H1 (cell line): Measurements from ENCODE around the gene PHC2. TPM values are rescaled to one million over a fixed set of nuclear protein-coding genes. Genes with fewer than 3 reads are reported as not detected.

ENCODE experiments used
- CTCF ChIA-PET: fragments of 300-600 bp; sonication (Branson Sonifier 250); formaldehyde crosslinking; loops from one replicate; lab custom pipeline; 2021; ENCODE audit not compliant: partially characterized antibody; lab: Charles Lee
- POLR2A ChIA-PET: fragments of 300-600 bp; sonication (Branson Sonifier 250); formaldehyde crosslinking; loops from one replicate; lab custom pipeline; 2021; ENCODE audit warnings: inconsistent platforms; ENCODE audit not compliant: partially characterized antibody; lab: Charles Lee
- DNase-seq, 2 experiments: peaks; one replicate each; pipeline versions ENCODE4 v3.0.0 to v3.0.0-alpha.2; 2010 to 2022; ENCODE audit warnings: low spot score in 2 of 2, low read depth in 1 of 2, mixed read lengths in 1 of 2
- FAIRE-seq: peaks from 2 replicates; lab custom pipeline; 2011; peaks lifted over from hg19 to GRCh38; lab: Jason Lieb, UNC
- H2AFZ ChIP-seq: 2 replicates; pipeline ENCODE4 v1.8.1; 2012; ENCODE audit warnings: low read length, inconsistent platforms
- H2AK5ac ChIP-seq: 2 replicates; pipeline ENCODE4 v1.6.1; 2013; ENCODE audit warnings: low read depth, low read length
- H2BK120ac ChIP-seq: replicated peaks from 2 replicates; pipeline ENCODE3; 2013; ENCODE audit warnings: low read depth, low read length, inconsistent platforms
- H2BK12ac ChIP-seq: 2 replicates; pipeline ENCODE4 v1.6.1; 2013; ENCODE audit warnings: low read depth, low read length
- H2BK15ac ChIP-seq: 2 replicates; pipeline ENCODE4 v1.6.1; 2013; ENCODE audit warnings: low read length
- H2BK20ac ChIP-seq: 2 replicates; pipeline ENCODE4 v1.6.1; 2013; ENCODE audit warnings: low read length
- H2BK5ac ChIP-seq: 2 replicates; pipeline ENCODE4 v1.6.1; 2013; ENCODE audit warnings: low read depth, low read length
- H3K14ac ChIP-seq: 2 replicates; pipeline ENCODE4 v1.6.1; 2013; ENCODE audit warnings: inconsistent platforms; ENCODE audit not compliant: insufficient read length
- H3K18ac ChIP-seq: 2 replicates; pipeline ENCODE4 v1.6.1; 2013; ENCODE audit warnings: low read length; ENCODE audit errors: extremely low read depth
- H3K23ac ChIP-seq: 2 replicates; pipeline ENCODE4 v1.6.1; 2013; ENCODE audit warnings: inconsistent platforms; ENCODE audit not compliant: insufficient read length
- H3K23me2 ChIP-seq: 2 replicates; pipeline ENCODE4 v1.6.1; 2013; ENCODE audit warnings: low read depth, low read length
- H3K27ac ChIP-seq: 2 replicates; pipeline ENCODE4 v1.6.1; 2011; ENCODE audit warnings: low read depth, low read length, inconsistent platforms
- H3K27me3 ChIP-seq, 4 experiments: replicated peaks in 1 of 4; 1 replicate in 1 of 4; 2 replicates in 3 of 4; pipeline versions ENCODE4 v1.6.1 to v1.8.1; 2011 to 2013; ENCODE audit warnings: low read length in 3 of 4, mild to moderate bottlenecking in 3 of 4, inconsistent platforms in 2 of 4, mixed read lengths in 2 of 4, moderate library complexity in 1 of 4; ENCODE audit not compliant: control insufficient read depth in 3 of 4, insufficient read depth in 3 of 4; ENCODE audit errors: extremely low read depth in 1 of 4
- H3K36me3 ChIP-seq, 4 experiments: 2 replicates each; pipeline versions ENCODE4 v1.6.1 to v1.8.1; 2011 to 2013; ENCODE audit warnings: mild to moderate bottlenecking in 4 of 4, low read length in 3 of 4, moderate library complexity in 2 of 4, control low read depth in 1 of 4, inconsistent platforms in 1 of 4; ENCODE audit not compliant: insufficient read depth in 4 of 4, control insufficient read depth in 2 of 4
- H3K4ac ChIP-seq: replicated peaks from 2 replicates; pipeline ENCODE3; 2013; ENCODE audit warnings: low read length, low read depth, mixed read lengths, inconsistent platforms; ENCODE audit not compliant: insufficient read length
- H3K4me1 ChIP-seq, 4 experiments: replicated peaks in 1 of 4; 1 replicate in 1 of 4; 2 replicates in 3 of 4; pipeline versions ENCODE4 v1.6.1 to v1.8.1; 2011 to 2013; ENCODE audit warnings: low read length in 3 of 4, inconsistent platforms in 2 of 4, mixed read lengths in 1 of 4; ENCODE audit not compliant: insufficient read depth in 4 of 4, control insufficient read depth in 3 of 4
- H3K4me2 ChIP-seq, 2 experiments: 2 replicates each; pipeline versions ENCODE4 v1.6.1 to v1.8.1; 2011 to 2013; ENCODE audit warnings: low read depth in 2 of 2, low read length in 2 of 2, control low read depth in 1 of 2, inconsistent platforms in 1 of 2, mild to moderate bottlenecking in 1 of 2; ENCODE audit not compliant: insufficient read depth in 1 of 2
- H3K4me3 ChIP-seq, 4 experiments: fragments of 200-600, 300-600 bp in 1 of 4; sonication (generic), shearing (Covaris generic), sonication (Bioruptor Twin) in 1 of 4; 2 replicates each; pipeline versions ENCODE4 v1.5.1 to v1.8.1; 2011 to 2016; ENCODE audit warnings: low read length in 4 of 4, low read depth in 3 of 4, control low read depth in 2 of 4, inconsistent platforms in 2 of 4, mild to moderate bottlenecking in 2 of 4, mixed read lengths in 1 of 4, moderate library complexity in 1 of 4; ENCODE audit not compliant: insufficient read depth in 2 of 4; ENCODE audit errors: extremely low read depth in 1 of 4
- H3K56ac ChIP-seq: replicated peaks from 2 replicates; pipeline ENCODE3; 2013; ENCODE audit warnings: low read depth, mild to moderate bottlenecking, mixed read lengths, low read length, inconsistent platforms; ENCODE audit not compliant: insufficient read length
- H3K79me1 ChIP-seq: 2 replicates; pipeline ENCODE4 v1.6.1; 2013; ENCODE audit warnings: low read depth, low read length, control low read depth
- H3K79me2 ChIP-seq, 2 experiments: 2 replicates each; pipeline versions ENCODE4 v1.6.1 to v1.8.1; 2012 to 2013; ENCODE audit warnings: low read length in 2 of 2, mild to moderate bottlenecking in 2 of 2, inconsistent platforms in 1 of 2; ENCODE audit not compliant: insufficient read depth in 2 of 2, control insufficient read depth in 1 of 2
- H3K9ac ChIP-seq, 4 experiments: replicated peaks in 1 of 4; 1 replicate in 1 of 4; 2 replicates in 3 of 4; pipeline versions ENCODE4 v1.6.1 to v1.8.1; 2011 to 2013; ENCODE audit warnings: low read depth in 3 of 4, low read length in 3 of 4, control low read depth in 2 of 4, mild to moderate bottlenecking in 2 of 4, moderate library complexity in 2 of 4, inconsistent platforms in 1 of 4; ENCODE audit errors: extremely low read depth in 1 of 4
- H3K9me3 ChIP-seq, 2 experiments: 2 replicates each; pipeline versions ENCODE4 v1.6.1 to v1.8.1; 2012 to 2013; ENCODE audit warnings: mild to moderate bottlenecking in 2 of 2, moderate library complexity in 2 of 2, control low read depth in 1 of 2, inconsistent platforms in 1 of 2, low read depth in 1 of 2, low read length in 1 of 2, mixed read lengths in 1 of 2; ENCODE audit not compliant: insufficient read depth in 2 of 2
- H4K20me1 ChIP-seq, 2 experiments: replicated peaks in 1 of 2; 2 replicates each; pipeline versions ENCODE3 to v1.8.1; 2011 to 2013; ENCODE audit warnings: inconsistent platforms in 2 of 2, low read length in 2 of 2, mild to moderate bottlenecking in 1 of 2; ENCODE audit not compliant: insufficient read depth in 2 of 2, control insufficient read depth in 1 of 2
- H4K5ac ChIP-seq: 2 replicates; pipeline ENCODE4 v1.6.1; 2013; ENCODE audit warnings: low read length, low read depth, mixed read lengths, inconsistent platforms; ENCODE audit not compliant: insufficient read length
- H4K8ac ChIP-seq: 2 replicates; pipeline ENCODE4 v1.8.0; 2013; ENCODE audit warnings: mild to moderate bottlenecking, moderate library complexity, low read length, inconsistent platforms; ENCODE audit not compliant: insufficient read depth; ENCODE audit errors: extremely low read depth
- H4K91ac ChIP-seq: replicated peaks from 2 replicates; pipeline ENCODE3; 2013; ENCODE audit warnings: low read length, mixed read lengths, inconsistent platforms; ENCODE audit not compliant: insufficient read length
- EGR1 ChIP-seq: IDR thresholded peaks from 2 replicates; pipeline ENCODE4 v1.6.1; 2011; ENCODE audit warnings: low read depth, low read length, borderline replicate concordance
- RAD21 ChIP-seq, 2 experiments: IDR thresholded peaks in 1 of 2; conservative IDR thresholded peaks in 1 of 2; 2 replicates each; pipeline ENCODE4 v1.6.1; 2011; ENCODE audit warnings: low read depth in 2 of 2, low read length in 2 of 2, improper control_type of control experiment in 1 of 2, inconsistent platforms in 1 of 2, mild to moderate bottlenecking in 1 of 2, moderate library complexity in 1 of 2
- RXRA ChIP-seq: IDR thresholded peaks from 2 replicates; pipeline ENCODE4 v1.6.1; 2011; ENCODE audit warnings: low read depth, mild to moderate bottlenecking, low read length, moderate library complexity; ENCODE audit not compliant: insufficient read depth
- WGBS, 2 experiments: shearing (Covaris generic) in 1 of 2; methylation state at CpG; one replicate each; pipeline versions ENCODE4 v1.1.6 to v1.1.7; 2013 to 2015; ENCODE audit warnings: low lambda C conversion rate in 2 of 2, mixed read lengths in 2 of 2, inconsistent platforms in 1 of 2, low coverage in 1 of 2, missing lambda C conversion rate in 1 of 2; ENCODE audit not compliant: insufficient replicate concordance in 2 of 2, insufficient coverage in 1 of 2, insufficient read length in 1 of 2; ENCODE audit errors: extremely low coverage in 1 of 2, missing lambda C conversion rate in 1 of 2; 5-methylcytosine and 5-hydroxymethylcytosine counted together
- polyA plus RNA-seq, 7 experiments: library from polyadenylated mRNA; depleted of rRNA in 3 of 7; stranded (reverse) in 5 of 7; unstranded in 2 of 7; fragments of >200 nt in 5 of 7; fragments of 200-250 nt in 2 of 7; gene quantifications; 1 replicate in 5 of 7; 2 replicates in 1 of 7; 4 replicates in 1 of 7; pipeline versions ENCODE4 v1.2.1 to v1.2.3, GENCODE V29; 2011 to 2013; ENCODE audit warnings: missing spikeins in 2 of 7, mixed read lengths in 2 of 7
- total RNA-seq: library from RNA; stranded (reverse); fragmentation: NEBNext Ultra II Directional; extraction: Animal tissue kit (Norgen Biotek cat#: 25700); gene quantifications from 2 replicates; pipeline ENCODE4 v1.2.1, GENCODE V29; 2021

The PHC2 gene
- total and polyA plus RNA-seq, 2 of the 8 experiments (the other 6 are each of a cell fraction or from before 2014, with no cell fraction given), result 5.6 to 14.2 TPM

DNA sequence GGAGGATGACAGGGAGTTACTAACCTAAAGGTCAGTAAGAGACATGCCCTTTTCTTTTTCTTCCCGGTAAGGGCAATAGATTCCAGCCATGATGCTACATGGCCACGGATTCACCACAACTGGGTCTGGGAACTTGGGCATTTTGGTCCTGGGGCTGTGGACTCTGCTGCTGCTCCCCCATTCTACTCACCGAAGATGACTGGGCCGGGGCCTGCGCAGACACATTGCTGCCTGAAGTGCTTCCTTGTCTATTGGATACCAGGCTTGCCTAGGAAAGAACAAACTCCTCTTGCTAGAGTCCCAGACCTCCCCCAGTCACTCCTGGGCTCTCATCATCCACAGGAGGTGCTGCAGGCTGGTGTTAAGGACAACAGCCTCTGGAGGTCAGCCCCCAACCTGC is 60.1 kb downstream of the PHC2 start:
- Histone ChIP-seq H3K4me1 (peaks cover 0 to 13% (median 3%) of the 10 kb centered on the region in 4 experiments; a peak in 4 of 7 replicates), H3K9ac (no peak overlapping the region)

More for the DNA sequence above, 60.1 kb downstream of the PHC2 start:
- no peak overlapping the region for H3K27ac ChIP-seq
- 87% methylated on average over 5 of the region's 5 CpGs; no CpG with 5 or more reads in 1 of the 2 experiments for WGBS, 2 experiments
- no peak overlapping the region for H2AK5ac ChIP-seq
- no peaks in the 10 kb centered on the region for H3K36me3 ChIP-seq
- H2BK12ac ChIP-seq, result no peak overlapping the region
- H3K4ac ChIP-seq, result no peak overlapping the region
- no peak overlapping the region for H2BK120ac ChIP-seq
- H3K27me3 ChIP-seq, result no peaks in the 10 kb centered on the region; a peak in 1 of 7 replicates
- no peak for FAIRE-seq
- H4K91ac ChIP-seq, result no peak overlapping the region
- H2BK5ac ChIP-seq, result no peak overlapping the region
- no peaks in the 10 kb centered on the region for H3K79me1 ChIP-seq
- H3K56ac ChIP-seq, result no peak overlapping the region
- no peak overlapping the region for H4K5ac ChIP-seq
- H2AFZ ChIP-seq, result no peak overlapping the region
- no peak overlapping the region for H3K14ac ChIP-seq
- DNase-seq, result no peak
- H3K23me2 ChIP-seq, result no peaks in the 10 kb centered on the region
- no peak overlapping the region for H3K23ac ChIP-seq
- TF ChIP-seq RXRA (no peak), RAD21 (IDR thresholded peaks at IDR 0.05 in 1 of 2, conservative IDR thresholded peaks at IDR 0.05 in 1 of 2; ENCODE audit: low read depth in 2 of 2, low read length in 2 of 2) (peak in 1 of 2 experiments; percentile 21; a peak in 1 of 4 replicates), EGR1 (no peak)
- TF ChIP-seq, all 59 proteins: peak for 1
- Histone ChIP-seq H3K79me2 (no peaks in the 10 kb centered on the region), H2BK15ac (no peak overlapping the region), H3K9me3 (no peaks in the 10 kb centered on the region), H3K4me3 (no peak overlapping the region), H4K20me1 (no peaks in the 10 kb centered on the region), H2BK20ac (no peak overlapping the region), H3K18ac (no peak overlapping the region), H3K4me2 (no peak overlapping the region), H4K8ac (no peak overlapping the region)
- ChIA-PET CTCF (interaction anchor here (0.6 to 10.1 kb wide), 8 partner anchors 9 to 251 kb away, joined by 3 to 180 read pairs (median 4); partner anchors contain the start of gene ZSCAN20), POLR2A (no interaction called here)
